Activated T-cell treated with anti-CD3 and anti-CD28 coated beads for 24 hours (primary cell): ENCODE results near the gene HSPB2.
"Not testable (repeated sequence)": the region's sequence is repeated elsewhere in the genome, so short reads cannot be mapped to it uniquely, and the experiment has no call there.

Source experiments
- DNase-seq: peaks from one replicate; pipeline ENCODE4 v3.0.0-alpha.2; 2020; ENCODE audit warnings: low read depth

The HSPB2 gene

GRCh38 chr11:111913997-111914396 lies 1.5 kb downstream of the HSPB2 start:
- DNase-seq: no peak

- DNase-seq: no peak
Measured at GRCh38 chr11:111916768-111917167, 4.2 kb downstream of the HSPB2 start.

GRCh38 chr11:111917312-111917711 lies 4.8 kb downstream of the HSPB2 start:
- DNase-seq: no peak

GRCh38 chr11:111917788-111918187 lies 5.3 kb downstream of the HSPB2 start:
- no peak for DNase-seq

- DNase-seq: no peak
Measured at GRCh38 chr11:111918390-111919256, 6.1 kb downstream of the HSPB2 start, which contains the start of gene C11orf52. TSS of gene C11orf52 (plus strand) at chr11:111918913. CDS start at chr11:111918973, 60 bp downstream.

- DNase-seq: no peak
Measured at GRCh38 chr11:111920908-111921307, 8.4 kb downstream of the HSPB2 start.

GRCh38 chr11:111921541-111922230 lies 9.2 kb downstream of the HSPB2 start:
- no peak for DNase-seq

- DNase-seq: no peak
Measured at GRCh38 chr11:111922803-111923202, 10.3 kb downstream of the HSPB2 start.

GRCh38 chr11:111923351-111923788 lies 10.8 kb downstream of the HSPB2 start:
- no peak for DNase-seq

- no peak for DNase-seq
Measured at GRCh38 chr11:111923951-111924350, 11.4 kb downstream of the HSPB2 start.

- no peak for DNase-seq
Measured at GRCh38 chr11:111925953-111926352, 13.4 kb downstream of the HSPB2 start.

- DNase-seq: peak; percentile 94
Measured at GRCh38 chr11:111926505-111927391, 14.2 kb downstream of the HSPB2 start.

GRCh38 chr11:111930472-111930871 lies 17.9 kb downstream of the HSPB2 start:
- no peak for DNase-seq

GRCh38 chr11:111932611-111932950 lies 20.0 kb downstream of the HSPB2 start:
- no peak for DNase-seq

- not testable (repeated sequence) for DNase-seq
Measured at GRCh38 chr11:111933176-111933575, 20.6 kb downstream of the HSPB2 start.

- DNase-seq: no peak
Measured at GRCh38 chr11:111933872-111934271, 21.3 kb downstream of the HSPB2 start.

- DNase-seq: no peak
Measured at GRCh38 chr11:111934306-111934705, 21.8 kb downstream of the HSPB2 start.

GRCh38 chr11:111935317-111936039 lies 22.9 kb downstream of the HSPB2 start:
- DNase-seq: no peak

GRCh38 chr11:111936040-111936540 lies 23.6 kb downstream of the HSPB2 start:
- no peak for DNase-seq

GRCh38 chr11:111937461-111937769 lies 24.9 kb downstream of the HSPB2 start:
- DNase-seq: no peak

GRCh38 chr11:111937844-111938243 lies 25.3 kb downstream of the HSPB2 start:
- DNase-seq: no peak
